ENCODE measurements around the gene ZHX3.
A peak's percentile ranks its signal among the peaks of the same experiment; 100 is the strongest.

Gene ZHX3

GRCh38 chr20:41345729-41346067 lies 28.2 kb upstream of the ZHX3 start:
- no peak for DNase-seq
- POLR2A ChIA-PET = no interaction called here
- Histone ChIP-seq H3K27ac (ENCODE audit: insufficient read depth in 1 of 2, low read depth in 1 of 2, low read length in 2 of 2, poor library complexity in 1 of 2, severe bottlenecking in 2 of 2) (no peak overlapping the region), H3K36me3 (ENCODE audit: control insufficient read depth in 4 of 4, insufficient read depth in 4 of 4, low read length in 3 of 4) (no peaks in the 10 kb centered on the region), H3K4me1 (ENCODE audit: control extremely low read depth in 1 of 4, control insufficient read depth in 4 of 4, insufficient read depth in 4 of 4, low read length in 3 of 4) (peaks cover 0 to 1% (median under 1%) of the 10 kb centered on the region in 4 experiments), H3K4me3 (ENCODE audit: control insufficient read depth in 1 of 7, extremely low read depth in 1 of 7, insufficient read depth in 4 of 7, low read depth in 2 of 7, low read length in 6 of 7) (no peak overlapping the region), H3K27me3 (replicated peaks in 2 of 5; ENCODE audit: control insufficient read depth in 4 of 5, insufficient read depth in 5 of 5, low read length in 4 of 5) (peaks cover 0 to 27% (median 12%) of the 10 kb centered on the region in 5 experiments), H3K9me3 (ENCODE audit: control extremely low read depth in 1 of 5, control insufficient read depth in 4 of 5, insufficient read depth in 2 of 5, low read depth in 1 of 5, low read length in 4 of 5) (no peaks in the 10 kb centered on the region)
- CTCF ChIA-PET = no interaction called here
- 95% methylated on average over 17 of the region's 17 CpGs for WGBS (ENCODE audit: insufficient coverage)

GRCh38 chr20:41344938-41345728 lies 27.6 kb upstream of the ZHX3 start:
- Histone ChIP-seq H3K4me1 (ENCODE audit: control extremely low read depth in 1 of 4, control insufficient read depth in 4 of 4, insufficient read depth in 4 of 4, low read length in 3 of 4) (peaks cover 0 to 7% (median 5%) of the 10 kb centered on the region in 4 experiments), H3K27me3 (replicated peaks in 2 of 5; ENCODE audit: control insufficient read depth in 4 of 5, insufficient read depth in 5 of 5, low read length in 4 of 5) (peaks cover 0 to 31% (median 7%) of the 10 kb centered on the region in 5 experiments), H3K9me3 (ENCODE audit: control extremely low read depth in 1 of 5, control insufficient read depth in 4 of 5, insufficient read depth in 2 of 5, low read depth in 1 of 5, low read length in 4 of 5) (no peaks in the 10 kb centered on the region), H3K27ac (ENCODE audit: insufficient read depth in 1 of 2, low read depth in 1 of 2, low read length in 2 of 2, poor library complexity in 1 of 2, severe bottlenecking in 2 of 2) (no peak overlapping the region), H3K4me3 (ENCODE audit: control insufficient read depth in 1 of 7, extremely low read depth in 1 of 7, insufficient read depth in 4 of 7, low read depth in 2 of 7, low read length in 6 of 7) (no peak overlapping the region), H3K36me3 (ENCODE audit: control insufficient read depth in 4 of 4, insufficient read depth in 4 of 4, low read length in 3 of 4) (no peaks in the 10 kb centered on the region)
- no peak for DNase-seq
- 94% methylated on average over 11 of the region's 11 CpGs for WGBS (ENCODE audit: insufficient coverage)
- CTCF ChIA-PET = interaction anchor here (1.3 to 2.3 kb wide), 2 partner anchors 8 to 172 kb away, joined by 3 to 14 read pairs; no protein-coding TSS in a partner anchor
- POLR2A ChIA-PET = no interaction called here

- H3K27ac ChIP-seq (ENCODE audit: insufficient read depth in 1 of 2, low read depth in 1 of 2, low read length in 2 of 2, poor library complexity in 1 of 2, severe bottlenecking in 2 of 2) = no peak overlapping the region
- 100% methylated on average over 3 of the region's 4 CpGs for WGBS (ENCODE audit: insufficient coverage)
- H3K27me3 ChIP-seq (replicated peaks in 2 of 5; ENCODE audit: control insufficient read depth in 4 of 5, insufficient read depth in 5 of 5, low read length in 4 of 5) = peaks cover 0 to 33% (median 9%) of the 10 kb centered on the region in 5 experiments
- no peak overlapping the region for H3K4me3 ChIP-seq (ENCODE audit: control insufficient read depth in 1 of 7, extremely low read depth in 1 of 7, insufficient read depth in 4 of 7, low read depth in 2 of 7, low read length in 6 of 7)
- POLR2A ChIA-PET = no interaction called here
- H3K4me1 ChIP-seq (ENCODE audit: control extremely low read depth in 1 of 4, control insufficient read depth in 4 of 4, insufficient read depth in 4 of 4, low read length in 3 of 4) = peaks cover 0 to 12% (median 10%) of the 10 kb centered on the region in 4 experiments
- no peaks in the 10 kb centered on the region for H3K9me3 ChIP-seq (ENCODE audit: control extremely low read depth in 1 of 5, control insufficient read depth in 4 of 5, insufficient read depth in 2 of 5, low read depth in 1 of 5, low read length in 4 of 5)
- H3K36me3 ChIP-seq (ENCODE audit: control insufficient read depth in 4 of 4, insufficient read depth in 4 of 4, low read length in 3 of 4) = no peaks in the 10 kb centered on the region
- no peak for DNase-seq
- CTCF ChIA-PET = interaction anchor here (0.6 to 2.3 kb wide), 5 partner anchors 9 to 550 kb away, joined by 3 to 14 read pairs (median 3); no protein-coding TSS in a partner anchor
These were observed 26.9 kb upstream of the ZHX3 start for GRCh38 chr20:41344477-41344876.

GRCh38 chr20:41342474-41343464 lies 25.2 kb upstream of the ZHX3 start:
- POLR2A ChIA-PET = no interaction called here
- Histone ChIP-seq H3K27ac (ENCODE audit: insufficient read depth in 1 of 2, low read depth in 1 of 2, low read length in 2 of 2, poor library complexity in 1 of 2, severe bottlenecking in 2 of 2) (no peak overlapping the region), H3K4me3 (ENCODE audit: control insufficient read depth in 1 of 7, extremely low read depth in 1 of 7, insufficient read depth in 4 of 7, low read depth in 2 of 7, low read length in 6 of 7) (no peak overlapping the region), H3K36me3 (ENCODE audit: control insufficient read depth in 4 of 4, insufficient read depth in 4 of 4, low read length in 3 of 4) (no peaks in the 10 kb centered on the region), H3K9me3 (ENCODE audit: control extremely low read depth in 1 of 5, control insufficient read depth in 4 of 5, insufficient read depth in 2 of 5, low read depth in 1 of 5, low read length in 4 of 5) (no peaks in the 10 kb centered on the region), H3K4me1 (ENCODE audit: control extremely low read depth in 1 of 4, control insufficient read depth in 4 of 4, insufficient read depth in 4 of 4, low read length in 3 of 4) (peaks cover 0 to 12% (median 10%) of the 10 kb centered on the region in 4 experiments), H3K27me3 (replicated peaks in 2 of 5; ENCODE audit: control insufficient read depth in 4 of 5, insufficient read depth in 5 of 5, low read length in 4 of 5) (peaks cover 0 to 44% (median 12%) of the 10 kb centered on the region in 5 experiments)
- WGBS (ENCODE audit: insufficient coverage) = 98% methylated on average over 8 of the region's 9 CpGs
- CTCF ChIA-PET = interaction anchor here (0.8 to 3.8 kb wide), 7 partner anchors 8 to 207 kb away, joined by 3 to 50 read pairs (median 4); no protein-coding TSS in a partner anchor
- no peak for DNase-seq

- 16% methylated on average over 28 of the region's 33 CpGs for WGBS (ENCODE audit: insufficient coverage)
- peak; percentile 27 to 49 (median 42) for DNase-seq
- H3K27me3 ChIP-seq (replicated peaks in 2 of 5; ENCODE audit: control insufficient read depth in 4 of 5, insufficient read depth in 5 of 5, low read length in 4 of 5) = peaks cover 0 to 47% (median 12%) of the 10 kb centered on the region in 5 experiments
These were observed 23.0 kb upstream of the ZHX3 start, which contains the start of gene LPIN3 for GRCh38 chr20:41340327-41341055. LPIN3 (plus strand) TSS chr20:41340821; CDS start chr20:41345804, 4,983 bp downstream.

GRCh38 chr20:41339957-41340326 lies 22.4 kb upstream of the ZHX3 start:
- POLR2A ChIA-PET = no interaction called here
- CTCF ChIA-PET = interaction anchor here (0.6 to 4.3 kb wide), 31 partner anchors 9 to 209 kb away, joined by 3 to 50 read pairs (median 4); partner anchors contain the start of gene ZHX3
- H3K4me3 ChIP-seq (ENCODE audit: control insufficient read depth in 1 of 7, extremely low read depth in 1 of 7, insufficient read depth in 4 of 7, low read depth in 2 of 7, low read length in 6 of 7) = peak overlapping the region in 2 of 7 experiments; percentile 48 to 53
- H3K27me3 ChIP-seq (replicated peaks in 2 of 5; ENCODE audit: control insufficient read depth in 4 of 5, insufficient read depth in 5 of 5, low read length in 4 of 5) = peaks cover 0 to 47% (median 13%) of the 10 kb centered on the region in 5 experiments
- H3K36me3 ChIP-seq (ENCODE audit: control insufficient read depth in 4 of 4, insufficient read depth in 4 of 4, low read length in 3 of 4) = no peaks in the 10 kb centered on the region
- WGBS (ENCODE audit: insufficient coverage) = 0% methylated on average over 14 of the region's 25 CpGs
- DNase-seq = peak; percentile 45 to 69 (median 67)
- H3K9me3 ChIP-seq (ENCODE audit: control extremely low read depth in 1 of 5, control insufficient read depth in 4 of 5, insufficient read depth in 2 of 5, low read depth in 1 of 5, low read length in 4 of 5) = no peaks in the 10 kb centered on the region
- peaks cover 0 to 12% (median 10%) of the 10 kb centered on the region in 4 experiments for H3K4me1 ChIP-seq (ENCODE audit: control extremely low read depth in 1 of 4, control insufficient read depth in 4 of 4, insufficient read depth in 4 of 4, low read length in 3 of 4)
- no peak overlapping the region for H3K27ac ChIP-seq (ENCODE audit: insufficient read depth in 1 of 2, low read depth in 1 of 2, low read length in 2 of 2, poor library complexity in 1 of 2, severe bottlenecking in 2 of 2)

More at GRCh38 chr20:41340327-41341055, 23.0 kb upstream of the ZHX3 start, which contains the start of gene LPIN3:
- H3K4me1 ChIP-seq (ENCODE audit: control extremely low read depth in 1 of 4, control insufficient read depth in 4 of 4, insufficient read depth in 4 of 4, low read length in 3 of 4) = peaks cover 0 to 12% (median 10%) of the 10 kb centered on the region in 4 experiments
- H3K27ac ChIP-seq (ENCODE audit: insufficient read depth in 1 of 2, low read depth in 1 of 2, low read length in 2 of 2, poor library complexity in 1 of 2, severe bottlenecking in 2 of 2) = no peak within 1 kb of the TSS
- no peaks in the 10 kb centered on the region for H3K9me3 ChIP-seq (ENCODE audit: control extremely low read depth in 1 of 5, control insufficient read depth in 4 of 5, insufficient read depth in 2 of 5, low read depth in 1 of 5, low read length in 4 of 5)
- no peaks in the 10 kb centered on the region for H3K36me3 ChIP-seq (ENCODE audit: control insufficient read depth in 4 of 4, insufficient read depth in 4 of 4, low read length in 3 of 4)
- POLR2A ChIA-PET = interaction anchor here (0.6 kb wide), 1 partner anchor 183 kb away, joined by 4 read pairs; no protein-coding TSS in a partner anchor
- H3K4me3 ChIP-seq (ENCODE audit: control insufficient read depth in 1 of 7, extremely low read depth in 1 of 7, insufficient read depth in 4 of 7, low read depth in 2 of 7, low read length in 6 of 7) = peak within 1 kb of the TSS in 4 of 7 experiments; percentile 25 to 53 (median 37)
- CTCF ChIA-PET = interaction anchor here (0.8 to 4.3 kb wide), 17 partner anchors 10 to 209 kb away, joined by 3 to 50 read pairs (median 4); no protein-coding TSS in a partner anchor
